ENCODE measurements around the gene NLRP8.

DNA sequence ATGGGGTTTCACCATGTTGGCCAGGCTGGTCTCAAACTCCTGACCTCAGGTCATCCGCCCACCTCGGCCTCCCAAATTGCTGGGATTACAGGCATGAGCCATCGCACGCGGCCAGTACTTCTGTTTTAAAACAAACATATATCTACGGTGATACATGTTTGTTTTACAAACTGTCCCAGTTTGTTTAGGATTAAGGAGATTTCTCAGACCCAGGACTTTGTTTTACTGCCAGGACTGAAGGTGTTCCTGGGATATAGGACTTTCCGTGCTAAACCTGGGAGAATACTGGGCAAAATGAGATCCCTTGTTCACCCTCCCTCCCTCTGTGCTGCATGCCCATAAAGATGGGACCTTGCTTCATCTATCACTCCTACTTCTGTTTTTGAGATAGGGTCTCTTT lies 8.8 kb downstream of the NLRP8 start:
- TF ChIP-seq CTCF (IDR thresholded peaks at IDR 0.05) = no peak
- no peak for TF ChIP-seq POLR2A (IDR thresholded peaks at IDR 0.05)
